Hepatocyte (in vitro differentiated cells): ENCODE data around the gene ATP9A. TPM values are rescaled to one million over a fixed set of nuclear protein-coding genes. Genes with fewer than 3 reads are reported as not detected.

Experiments used
- DNase-seq: peaks from one replicate; pipeline ENCODE4 v3.0.0-alpha.2; 2016; ENCODE audit warnings: low spot score
- H2AFZ ChIP-seq: fragments of 200-600 bp; sonication (generic); 2 replicates; pipeline ENCODE4 v1.6.0; 2016; ENCODE audit warnings: antibody characterized with exemption, mild to moderate bottlenecking
- H3K27ac ChIP-seq: fragments of 200-600 bp; sonication (generic); 2 replicates; pipeline ENCODE4 v1.5.1; 2016; ENCODE audit warnings: mild to moderate bottlenecking
- H3K27me3 ChIP-seq: fragments of 200-600 bp; sonication (generic); 2 replicates; pipeline ENCODE4 v1.6.1; 2016
- H3K36me3 ChIP-seq: fragments of 200-600 bp; sonication (generic); replicated peaks from 2 replicates; pipeline ENCODE4 v1.5.1; 2016; ENCODE audit warnings: low read depth; ENCODE audit not compliant: insufficient read depth
- H3K4me1 ChIP-seq: fragments of 200-600 bp; sonication (generic); 2 replicates; pipeline ENCODE4 v1.5.1; 2016; ENCODE audit warnings: mild to moderate bottlenecking, moderate library complexity; ENCODE audit not compliant: insufficient read depth
- H3K4me2 ChIP-seq: fragments of 200-600 bp; sonication (generic); 2 replicates; pipeline ENCODE4 v1.6.0; 2016
- H3K4me3 ChIP-seq: fragments of 200-600 bp; sonication (generic); 2 replicates; pipeline ENCODE4 v1.5.1; 2016; ENCODE audit warnings: mild to moderate bottlenecking
- H3K79me2 ChIP-seq: fragments of 200-600 bp; sonication (generic); 2 replicates; pipeline ENCODE4 v1.6.0; 2017; ENCODE audit warnings: mild to moderate bottlenecking
- H3K9me2 ChIP-seq: fragments of 200-600 bp; sonication (generic); replicated peaks from 2 replicates; pipeline ENCODE4 v1.6.0; 2017; ENCODE audit warnings: mild to moderate bottlenecking; ENCODE audit not compliant: insufficient read depth
- H3K9me3 ChIP-seq: fragments of 200-600 bp; sonication (generic); 2 replicates; pipeline ENCODE4 v1.5.1; 2016; ENCODE audit warnings: low read depth, mild to moderate bottlenecking
- H4K20me1 ChIP-seq: fragments of 200-600 bp; sonication (generic); 2 replicates; pipeline ENCODE4 v1.6.0; 2016; ENCODE audit warnings: mild to moderate bottlenecking; ENCODE audit not compliant: insufficient read depth, poor library complexity, severe bottlenecking
- EZH2 ChIP-seq: fragments of 200-600 bp; sonication (generic); IDR thresholded peaks from 2 replicates; pipeline ENCODE4 v1.6.1; 2016; ENCODE audit warnings: antibody characterized with exemption, mild to moderate bottlenecking, borderline replicate concordance
- EZH2phosphoT487 ChIP-seq: fragments of 200-600 bp; sonication (generic); IDR thresholded peaks from one replicate; pipeline ENCODE4 v1.6.1; 2018; ENCODE audit warnings: antibody characterized with exemption, mild to moderate bottlenecking, low read depth, moderate library complexity; ENCODE audit not compliant: unreplicated experiment, severe bottlenecking
- WGBS: methylation state at CpG from one replicate; pipeline ENCODE4 v1.1.6; 2016; ENCODE audit warnings: low lambda C conversion rate; ENCODE audit errors: missing lambda C conversion rate; 5-methylcytosine and 5-hydroxymethylcytosine counted together
- polyA plus RNA-seq: library from polyadenylated mRNA; unstranded; fragments of >200 nt; fragmentation: Nextera tagmentation; extraction: Ambion mirVana; gene quantifications from 2 replicates; pipeline ENCODE4 v1.2.1, GENCODE V29; 2016
- total RNA-seq: library from RNA; depleted of rRNA; stranded (reverse); fragments of >200 nt; gene quantifications from 2 replicates; pipeline ENCODE4 v1.2.3, GENCODE V29; 2014
- TF ChIP-seq, protein P1 (sequence below): fragments of 200-600 bp; sonication (generic); IDR thresholded peaks from 2 replicates; pipeline ENCODE4 v1.5.1; 2016; ENCODE audit warnings: antibody characterized with exemption, mild to moderate bottlenecking; ENCODE audit not compliant: poor library complexity

The ATP9A gene
- total and polyA plus RNA-seq, 2 experiments from 2014 or later, result 12.1 to 28.1 TPM

DNA sequence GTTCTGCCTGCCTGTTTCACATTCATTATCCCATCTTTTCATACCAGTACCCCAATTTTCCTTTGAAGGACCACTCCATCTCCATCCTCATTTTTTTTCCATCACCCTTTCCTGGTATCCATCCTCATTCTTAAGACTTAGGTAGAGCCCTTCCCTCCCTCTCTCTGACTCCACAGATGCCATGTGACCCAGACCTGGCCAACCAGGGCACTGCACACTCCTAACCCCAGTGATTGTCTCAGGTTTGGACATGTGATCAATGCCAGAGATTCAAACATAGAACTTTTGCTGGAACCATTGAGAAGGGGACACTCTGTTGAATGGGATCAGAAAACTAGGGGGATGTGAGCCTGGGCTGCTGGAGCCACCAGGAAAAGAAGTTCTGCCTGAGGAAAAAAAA lies 186.6 kb downstream of the ATP9A start:
- TF ChIP-seq EZH2phosphoT487 (no peak), EZH2 (no peak)
- TF ChIP-seq, protein P1, sequence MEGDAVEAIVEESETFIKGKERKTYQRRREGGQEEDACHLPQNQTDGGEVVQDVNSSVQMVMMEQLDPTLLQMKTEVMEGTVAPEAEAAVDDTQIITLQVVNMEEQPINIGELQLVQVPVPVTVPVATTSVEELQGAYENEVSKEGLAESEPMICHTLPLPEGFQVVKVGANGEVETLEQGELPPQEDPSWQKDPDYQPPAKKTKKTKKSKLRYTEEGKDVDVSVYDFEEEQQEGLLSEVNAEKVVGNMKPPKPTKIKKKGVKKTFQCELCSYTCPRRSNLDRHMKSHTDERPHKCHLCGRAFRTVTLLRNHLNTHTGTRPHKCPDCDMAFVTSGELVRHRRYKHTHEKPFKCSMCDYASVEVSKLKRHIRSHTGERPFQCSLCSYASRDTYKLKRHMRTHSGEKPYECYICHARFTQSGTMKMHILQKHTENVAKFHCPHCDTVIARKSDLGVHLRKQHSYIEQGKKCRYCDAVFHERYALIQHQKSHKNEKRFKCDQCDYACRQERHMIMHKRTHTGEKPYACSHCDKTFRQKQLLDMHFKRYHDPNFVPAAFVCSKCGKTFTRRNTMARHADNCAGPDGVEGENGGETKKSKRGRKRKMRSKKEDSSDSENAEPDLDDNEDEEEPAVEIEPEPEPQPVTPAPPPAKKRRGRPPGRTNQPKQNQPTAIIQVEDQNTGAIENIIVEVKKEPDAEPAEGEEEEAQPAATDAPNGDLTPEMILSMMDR, result no peak
- no peak overlapping the region for H3K4me3 ChIP-seq
- H4K20me1 ChIP-seq, result no peaks in the 10 kb centered on the region

DNA sequence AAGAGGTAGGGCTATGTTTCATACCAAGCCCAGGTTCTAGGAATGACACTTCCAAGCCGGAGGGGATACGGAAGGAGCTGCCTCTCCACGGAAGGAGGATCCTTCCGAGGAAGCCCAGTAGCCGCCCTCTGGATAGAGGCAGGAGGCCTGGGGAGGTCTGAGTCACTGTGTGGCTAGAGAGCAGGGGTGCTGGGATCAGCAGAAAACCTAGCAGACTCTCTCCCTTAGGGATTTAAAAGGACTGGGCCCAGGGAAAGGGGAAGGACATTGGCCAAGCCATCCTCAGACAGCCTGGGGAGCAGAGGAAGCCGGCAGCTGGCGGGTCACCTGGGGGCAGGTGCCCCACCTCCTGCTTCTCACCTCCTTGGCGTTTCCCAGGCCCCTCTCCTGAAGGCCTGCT lies 189.1 kb downstream of the ATP9A start:
- WGBS, result 64% methylated on average over 8 of the region's 8 CpGs

More for the DNA sequence above, 186.6 kb downstream of the ATP9A start:
- Histone ChIP-seq H3K4me1 (no peaks in the 10 kb centered on the region), H3K79me2 (no peaks in the 10 kb centered on the region), H3K27ac (no peak overlapping the region), H3K27me3 (no peaks in the 10 kb centered on the region), H3K9me2 (no peaks in the 10 kb centered on the region), H3K9me3 (no peaks in the 10 kb centered on the region), H2AFZ (no peak overlapping the region), H3K36me3 (no peaks in the 10 kb centered on the region), H3K4me2 (no peak overlapping the region)
- DNase-seq, result no peak

DNA sequence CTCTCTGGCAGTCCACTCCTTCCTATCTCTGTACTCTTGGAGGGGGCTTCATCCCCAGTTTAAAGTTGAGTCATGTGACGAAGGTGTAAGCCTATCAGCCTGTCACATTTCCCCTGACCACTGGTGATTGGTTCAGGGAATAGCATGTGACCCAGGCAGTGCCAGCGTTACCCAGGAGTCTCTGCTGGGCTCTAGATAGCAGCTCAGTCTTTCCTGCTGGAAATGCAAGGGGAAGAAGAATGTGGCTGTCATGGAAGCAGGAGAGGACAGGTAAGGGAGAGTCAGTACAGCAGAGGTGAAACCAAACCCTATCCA lies 190.1 kb downstream of the ATP9A start:
- no peak for TF ChIP-seq EZH2
- no peak for TF ChIP-seq EZH2phosphoT487
- TF ChIP-seq, protein P1, result no peak
- H3K27me3 ChIP-seq, result no peaks in the 10 kb centered on the region
- H3K36me3 ChIP-seq, result no peaks in the 10 kb centered on the region
- no peaks in the 10 kb centered on the region for H3K9me2 ChIP-seq
- H3K4me1 ChIP-seq, result no peaks in the 10 kb centered on the region
- 97% methylated on average over 2 of the region's 2 CpGs for WGBS
- no peak overlapping the region for H3K27ac ChIP-seq
- no peaks in the 10 kb centered on the region for H3K9me3 ChIP-seq
- DNase-seq, result no peak
- H3K4me3 ChIP-seq, result no peak overlapping the region
- no peaks in the 10 kb centered on the region for H3K79me2 ChIP-seq
- no peak overlapping the region for H3K4me2 ChIP-seq
- H2AFZ ChIP-seq, result no peak overlapping the region
- H4K20me1 ChIP-seq, result no peaks in the 10 kb centered on the region

More for the DNA sequence above, 189.1 kb downstream of the ATP9A start:
- Histone ChIP-seq H3K27ac (no peak overlapping the region), H3K4me2 (no peak overlapping the region), H3K36me3 (no peaks in the 10 kb centered on the region), H3K9me2 (no peaks in the 10 kb centered on the region), H3K4me3 (no peak overlapping the region), H3K27me3 (no peaks in the 10 kb centered on the region), H3K4me1 (no peaks in the 10 kb centered on the region), H3K9me3 (no peaks in the 10 kb centered on the region), H3K79me2 (no peaks in the 10 kb centered on the region), H2AFZ (no peak overlapping the region), H4K20me1 (no peaks in the 10 kb centered on the region)
- DNase-seq, result peak; percentile 60
- no peak for TF ChIP-seq EZH2
- no peak for TF ChIP-seq EZH2phosphoT487
- TF ChIP-seq, protein P1, result no peak

DNA sequence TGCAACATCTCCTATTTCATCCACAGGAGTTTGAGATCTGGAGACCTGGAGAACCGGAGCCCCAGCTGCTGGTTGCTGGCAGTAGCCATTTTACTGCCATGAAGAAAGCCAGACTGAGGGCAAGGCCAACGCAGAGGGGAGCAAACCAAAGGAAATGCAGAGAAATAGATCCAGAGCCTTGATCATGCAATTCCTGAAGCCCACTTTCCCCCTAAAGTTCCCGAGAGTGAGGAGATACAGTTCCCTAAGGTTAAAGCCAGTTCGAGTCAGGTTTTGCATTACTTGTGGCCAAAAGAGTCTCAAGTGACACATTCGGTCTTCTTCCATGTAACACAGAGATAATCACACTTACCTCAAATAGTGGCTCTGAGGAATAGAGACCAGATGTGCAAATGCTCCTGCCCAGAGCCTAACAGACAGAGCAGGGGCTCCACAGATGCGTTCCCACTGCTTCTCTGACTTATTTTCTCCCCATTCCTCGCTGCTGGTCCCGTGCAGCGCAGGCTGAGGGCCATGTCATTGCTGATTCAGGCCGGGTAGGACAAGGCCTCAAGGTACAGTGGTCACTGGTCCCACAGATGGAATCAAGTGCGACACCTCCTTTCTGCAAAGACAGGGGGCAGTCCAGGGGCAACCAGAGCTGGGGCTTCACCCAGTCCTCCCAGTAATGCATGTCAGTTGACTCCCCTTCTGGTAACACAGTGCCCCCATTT lies 190.6 kb downstream of the ATP9A start:
- Histone ChIP-seq H3K79me2 (no peaks in the 10 kb centered on the region), H3K9me3 (no peaks in the 10 kb centered on the region), H3K36me3 (no peaks in the 10 kb centered on the region), H3K9me2 (no peaks in the 10 kb centered on the region), H3K27ac (no peak overlapping the region), H3K4me1 (no peaks in the 10 kb centered on the region), H4K20me1 (no peaks in the 10 kb centered on the region), H2AFZ (no peak overlapping the region), H3K4me2 (no peak overlapping the region), H3K4me3 (no peak overlapping the region), H3K27me3 (no peaks in the 10 kb centered on the region)
- TF ChIP-seq, protein P1, result no peak
- DNase-seq, result no peak
- 96% methylated on average over 11 of the region's 11 CpGs for WGBS
